DMS114 treated with DMSO at 0.1 percent for 48 hours (cell line): ENCODE measurements around the gene PPRC1.
A peak's percentile ranks its signal among the peaks of the same experiment; 100 is the strongest.

Experiments used
- DNase-seq: peaks from one replicate; lab custom pipeline; 2025; ENCODE audit not compliant: unreplicated experiment; lab: John Stamatoyannopoulos, UW

Gene PPRC1

GRCh38 chr10:102117391-102118159, 15.3 kb upstream of the PPRC1 start:
- DNase-seq: no peak

GRCh38 chr10:102118867-102119266, 14.0 kb upstream of the PPRC1 start:
- DNase-seq: no peak

GRCh38 chr10:102119417-102120141, 13.3 kb upstream of the PPRC1 start:
- DNase-seq: peak; percentile 48

- DNase-seq: peak; percentile 59
Observed at GRCh38 chr10:102120142-102120990, 12.5 kb upstream of the PPRC1 start, which contains the start of gene LDB1. Gene LDB1 (minus strand): TSS chr10:102120368. CDS start chr10:102120110, 258 bp downstream.

- peak; percentile 17 for DNase-seq
Observed at GRCh38 chr10:102120991-102121738, 11.7 kb upstream of the PPRC1 start.

DNA sequence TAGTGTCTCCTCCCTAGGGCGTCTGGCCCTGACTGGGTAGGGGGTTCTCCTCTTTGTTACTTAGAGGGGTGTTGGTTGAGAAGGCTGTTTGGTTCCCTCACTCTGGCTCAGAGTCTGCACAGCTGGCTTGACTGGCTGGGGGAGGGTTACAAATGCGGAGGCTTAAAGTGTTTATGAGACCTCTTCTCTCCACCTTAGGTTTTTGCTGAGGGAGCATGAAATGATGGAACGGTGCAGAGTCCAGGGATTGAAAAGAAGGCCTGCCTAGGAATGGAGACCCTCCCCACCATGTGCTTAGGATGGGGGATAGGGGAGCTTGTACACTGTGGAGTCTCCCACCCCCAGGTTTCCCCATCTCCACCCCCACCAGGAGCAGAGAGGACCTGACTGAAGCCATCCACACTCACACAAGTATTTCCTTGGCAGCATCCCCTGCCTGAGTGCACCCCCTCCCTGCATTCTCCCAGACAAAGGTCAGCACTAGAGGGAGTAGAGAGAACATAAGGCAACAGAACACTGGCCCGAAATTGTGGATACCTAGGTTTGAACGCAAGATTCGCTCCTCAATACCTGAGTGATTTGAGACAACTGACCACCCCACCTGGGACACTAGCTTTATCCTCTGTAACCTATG, 11.0 kb upstream of the PPRC1 start:
- DNase-seq: no peak

GRCh38 chr10:102122450-102122849, 10.4 kb upstream of the PPRC1 start:
- no peak for DNase-seq

DNA sequence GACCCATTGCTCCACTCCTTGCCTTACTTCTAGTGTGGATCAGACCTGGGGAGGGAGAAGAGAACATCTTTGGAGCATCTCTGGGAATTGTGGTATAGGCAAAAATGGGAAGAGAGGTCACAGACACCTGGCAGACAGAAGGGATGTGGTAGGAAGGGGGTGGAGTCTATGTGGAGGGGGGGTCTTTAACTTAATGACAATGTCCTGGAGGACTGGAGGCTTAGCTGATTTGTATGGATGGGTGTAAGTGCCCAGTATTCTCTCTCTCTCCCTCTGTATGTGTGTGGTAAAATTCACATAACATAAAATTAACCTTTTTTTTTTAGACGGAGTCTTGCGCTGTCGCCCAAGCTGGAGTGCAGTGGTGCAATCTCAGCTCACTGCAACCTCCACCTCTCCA, 9.6 kb upstream of the PPRC1 start:
- DNase-seq: no peak

DNA sequence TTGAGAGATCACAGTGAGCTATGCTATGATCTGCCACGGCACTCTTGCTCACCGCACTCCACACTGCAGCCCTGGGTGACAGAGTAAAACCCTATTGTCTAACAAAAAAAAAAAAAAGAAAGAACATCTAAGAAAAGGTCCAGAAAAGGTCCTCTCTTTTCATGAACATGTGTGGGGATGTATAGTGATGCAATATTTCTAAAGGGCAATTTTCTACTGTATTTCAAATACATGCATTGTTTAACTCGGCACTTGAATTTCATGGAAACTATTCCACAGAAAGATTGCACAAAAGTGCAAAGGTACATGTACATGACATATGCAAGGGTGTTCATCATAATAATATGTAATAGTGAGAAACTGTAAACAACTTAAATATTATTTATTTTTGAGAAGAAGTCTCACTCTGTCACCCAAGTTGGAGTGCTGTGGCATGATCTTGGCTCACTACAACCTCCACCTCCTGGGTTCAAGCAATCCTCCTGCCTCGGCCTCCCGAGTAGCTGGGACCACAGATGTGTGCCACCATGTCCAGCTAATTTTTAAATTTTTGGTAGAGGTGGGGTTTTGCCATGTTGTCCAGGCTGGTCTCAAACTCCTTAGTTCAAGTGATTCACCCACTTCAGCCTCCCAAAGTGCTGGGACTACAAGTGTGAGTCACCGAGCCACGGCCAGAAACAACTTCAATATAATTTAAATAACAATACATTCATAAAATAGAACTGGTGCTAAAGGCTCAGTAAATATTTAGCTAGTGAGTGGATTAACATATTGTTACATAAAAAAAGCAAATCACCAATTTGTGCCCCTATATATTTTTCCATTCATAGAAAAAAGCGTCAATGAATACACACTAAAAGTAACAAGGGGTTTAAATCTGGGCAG, 1.3 kb upstream of the PPRC1 start:
- DNase-seq: no peak

GRCh38 chr10:102132193-102132562, 662 bp upstream of the PPRC1 start:
- no peak for DNase-seq

DNA sequence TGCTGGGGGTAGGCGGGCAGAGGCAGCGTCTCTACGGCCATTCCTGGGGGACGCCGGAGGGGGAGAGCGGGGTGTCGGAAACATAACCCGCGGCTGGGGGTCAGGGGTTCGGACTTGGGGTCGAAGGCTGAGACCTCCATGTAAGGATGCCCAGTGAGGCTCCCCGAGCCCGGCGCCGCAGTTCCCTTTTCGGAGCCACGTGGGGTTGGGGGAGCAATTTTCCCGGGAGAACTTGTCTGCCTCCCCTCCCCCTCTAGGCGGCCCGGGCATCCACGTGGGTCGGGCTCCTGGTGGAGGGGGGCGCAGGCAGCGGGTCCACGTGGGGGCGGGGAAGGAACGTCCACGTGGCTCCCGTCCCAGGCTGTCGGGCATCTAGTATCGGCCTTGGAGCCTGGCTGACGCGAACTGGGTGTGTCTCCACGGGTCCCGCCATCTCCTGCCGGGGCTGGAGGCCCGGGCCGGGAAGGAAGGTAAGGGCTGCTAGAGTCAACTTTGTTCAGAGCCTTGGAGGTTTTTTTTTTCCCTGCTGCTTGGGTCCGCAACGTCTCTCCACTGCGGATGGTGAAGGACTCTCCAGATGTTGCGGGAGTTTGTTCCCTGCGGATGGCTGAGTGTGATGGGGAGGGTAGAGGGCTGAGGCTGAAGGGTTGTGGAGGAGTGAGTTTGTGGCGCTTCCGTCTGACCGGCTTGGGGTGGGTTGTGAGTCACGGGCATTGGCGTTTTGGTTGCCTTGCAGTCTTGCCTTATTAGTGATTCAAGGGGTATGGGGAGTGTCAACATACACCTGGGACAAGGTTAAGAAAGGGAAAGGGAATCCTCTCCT, 744 bp downstream of the PPRC1 start:
- DNase-seq: peak; percentile 57

GRCh38 chr10:102134416-102134815, 1.6 kb downstream of the PPRC1 start:
- no peak for DNase-seq

GRCh38 chr10:102135956-102136526, 3.2 kb downstream of the PPRC1 start:
- DNase-seq: no peak

GRCh38 chr10:102139281-102140110, 6.7 kb downstream of the PPRC1 start:
- no peak for DNase-seq

DNA sequence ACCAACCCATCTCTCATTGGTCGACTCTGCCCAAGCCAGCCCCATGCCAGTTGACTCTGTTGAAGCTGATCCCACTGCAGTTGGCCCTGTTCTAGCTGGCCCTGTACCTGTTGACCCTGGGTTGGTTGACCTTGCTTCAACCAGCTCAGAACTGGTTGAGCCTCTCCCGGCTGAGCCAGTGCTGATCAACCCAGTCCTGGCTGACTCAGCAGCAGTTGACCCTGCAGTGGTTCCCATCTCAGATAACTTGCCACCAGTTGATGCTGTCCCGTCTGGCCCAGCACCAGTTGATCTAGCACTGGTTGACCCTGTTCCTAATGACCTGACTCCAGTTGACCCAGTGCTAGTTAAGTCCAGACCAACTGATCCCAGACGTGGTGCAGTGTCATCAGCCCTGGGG, 7.4 kb downstream of the PPRC1 start:
- DNase-seq: no peak

DNA sequence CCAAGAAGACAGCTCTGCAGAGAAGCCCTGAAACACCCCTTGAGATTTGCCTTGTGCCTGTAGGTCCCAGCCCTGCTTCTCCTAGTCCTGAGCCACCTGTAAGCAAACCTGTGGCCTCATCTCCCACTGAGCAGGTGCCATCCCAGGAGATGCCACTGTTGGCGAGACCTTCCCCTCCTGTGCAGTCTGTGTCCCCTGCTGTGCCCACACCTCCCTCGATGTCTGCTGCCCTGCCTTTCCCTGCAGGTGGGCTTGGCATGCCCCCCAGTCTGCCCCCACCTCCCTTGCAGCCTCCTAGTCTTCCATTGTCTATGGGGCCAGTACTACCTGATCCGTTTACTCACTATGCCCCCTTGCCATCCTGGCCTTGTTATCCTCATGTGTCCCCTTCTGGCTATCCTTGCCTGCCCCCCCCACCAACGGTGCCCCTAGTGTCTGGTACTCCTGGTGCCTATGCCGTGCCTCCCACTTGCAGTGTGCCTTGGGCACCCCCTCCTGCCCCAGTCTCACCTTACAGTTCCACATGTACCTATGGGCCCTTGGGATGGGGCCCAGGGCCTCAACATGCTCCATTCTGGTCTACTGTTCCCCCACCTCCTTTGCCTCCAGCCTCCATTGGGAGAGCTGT, 8.2 kb downstream of the PPRC1 start:
- no peak for DNase-seq

- DNase-seq: no peak
Observed at GRCh38 chr10:102141583-102142107, 8.8 kb downstream of the PPRC1 start.
